ENCODE results near the gene GUK1.

DNA sequence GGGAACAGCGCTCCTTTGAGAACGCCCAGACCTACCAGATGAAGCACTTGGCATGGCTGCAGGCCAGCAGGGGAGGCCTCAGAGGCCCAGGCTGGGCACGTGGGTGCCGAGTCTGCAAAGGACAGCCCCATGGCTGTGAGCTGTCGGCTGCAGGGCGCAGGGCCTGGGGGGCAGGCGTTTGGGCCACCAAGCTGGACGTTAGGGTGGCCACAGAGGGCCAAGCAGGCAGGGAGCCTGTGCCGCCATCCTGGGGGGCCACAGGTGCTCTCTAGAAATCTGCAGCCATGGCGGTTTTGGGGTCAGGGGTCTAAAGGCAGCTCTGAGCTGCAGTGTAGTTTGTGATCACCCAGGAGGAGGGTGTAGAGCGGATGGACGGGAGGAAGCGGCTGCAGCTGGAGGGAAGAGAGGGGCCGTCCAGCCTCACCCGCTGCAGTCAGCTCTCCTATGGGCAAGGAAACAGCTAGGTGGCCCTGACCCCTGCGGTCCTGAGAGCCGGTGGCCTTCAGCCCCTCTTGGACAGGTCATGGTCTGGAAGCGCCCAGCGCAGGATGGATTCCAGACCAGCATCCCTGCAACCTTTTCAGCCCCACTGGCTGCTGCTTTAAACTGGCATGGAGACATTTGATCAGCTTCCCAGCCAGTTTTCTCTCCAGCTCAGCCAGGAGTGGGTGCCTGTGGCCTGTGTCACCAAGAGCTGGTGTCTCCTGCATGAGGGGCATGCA is 36.5 kb downstream of the GUK1 start:
- no peak for TF ChIP-seq CTCF (conservative IDR thresholded peaks at IDR 0.05)
- TF ChIP-seq ZFX (IDR thresholded peaks at IDR 0.05) = no peak
